GM12878 (cell line): ENCODE results near the gene APOL4. TPM values are rescaled to one million over a fixed set of nuclear protein-coding genes. Genes with fewer than 3 reads are reported as not detected.

Experiments used
- ATAC-seq: fragments of 200-7000 bp; cut with Tn5 transposase; 3 replicates; pipeline ENCODE4 v1.9.1; 2020; ENCODE audit warnings: mild to moderate bottlenecking, moderate library complexity
- BruUV-seq: library from RNA; stranded (reverse); fragments of 400-500 nt; replicated peaks from 2 replicates; lab custom pipeline; 2021; lab: Mats Ljungman, UMichigan
- CTCF ChIA-PET: fragments of 300-600 bp; sonication (Branson Sonifier 250); formaldehyde crosslinking; extraction: SDS; loops from one replicate; lab custom pipeline; 2021; ENCODE audit warnings: inconsistent platforms; lab: Yijun Ruan, JAX
- POLR2A ChIA-PET: fragments of 350-600 bp; formaldehyde crosslinking; extraction: SDS; loops from one replicate; lab custom pipeline; 2021; ENCODE audit warnings: inconsistent platforms; lab: Charles Lee
- RAD21 ChIA-PET: fragments of 300-600 bp; sonication (Branson Sonifier 250); formaldehyde crosslinking; loops from one replicate; lab custom pipeline; 2023; ENCODE audit warnings: antibody characterized with exemption; ENCODE audit not compliant: unreplicated experiment; lab: Charles Lee
- SMC1A ChIA-PET: fragments of 300-600 bp; sonication (Branson Sonifier 250); formaldehyde crosslinking; loops from one replicate; lab custom pipeline; 2023; ENCODE audit not compliant: unreplicated experiment, uncharacterized antibody; lab: Charles Lee
- DNase-seq: peaks from one replicate; pipeline ENCODE4 v3.0.0-alpha.2; 2011; ENCODE audit warnings: low read depth, low spot score
- FAIRE-seq: peaks from 3 replicates; lab custom pipeline; 2011; peaks lifted over from hg19 to GRCh38; lab: Jason Lieb, UNC
- H2AFZ ChIP-seq: 2 replicates; pipeline ENCODE4 v1.6.0; 2011; ENCODE audit warnings: low read depth, low read length, control low read depth; ENCODE audit not compliant: control insufficient read depth
- H3K27ac ChIP-seq: 2 replicates; pipeline ENCODE4 v1.5.1; 2011; ENCODE audit warnings: control low read depth; ENCODE audit not compliant: control insufficient read depth, insufficient read depth
- H3K27me3 ChIP-seq, 2 experiments: replicated peaks in 1 of 2; 2 replicates each; pipeline versions ENCODE4 v1.6.0 to v1.6.1; 2011; ENCODE audit warnings: low read length in 1 of 2; ENCODE audit not compliant: control insufficient read depth in 2 of 2, insufficient read depth in 2 of 2
- H3K36me3 ChIP-seq, 2 experiments: 2 replicates each; pipeline ENCODE4 v1.5.1; 2011; ENCODE audit warnings: low read length in 1 of 2; ENCODE audit not compliant: control insufficient read depth in 2 of 2, insufficient read depth in 2 of 2
- H3K4me1 ChIP-seq: 2 replicates; pipeline ENCODE4 v1.6.1; 2011; ENCODE audit warnings: mild to moderate bottlenecking, low read length, moderate library complexity, mixed read lengths; ENCODE audit not compliant: control insufficient read depth, insufficient read depth
- H3K4me2 ChIP-seq: 2 replicates; pipeline ENCODE4 v1.6.0; 2011; ENCODE audit warnings: control low read depth; ENCODE audit not compliant: control insufficient read depth, insufficient read depth
- H3K4me3 ChIP-seq: fragments of 200-600 bp; sonication (generic); 2 replicates; pipeline ENCODE4 v1.5.1; 2016
- H3K79me2 ChIP-seq: 2 replicates; pipeline ENCODE4 v1.6.0; 2011; ENCODE audit warnings: low read length; ENCODE audit not compliant: control insufficient read depth, insufficient read depth
- H3K9ac ChIP-seq: 2 replicates; pipeline ENCODE4 v1.8.0; 2011; ENCODE audit warnings: low read length, control low read depth, mixed read lengths; ENCODE audit not compliant: control insufficient read depth, insufficient read depth
- H3K9me3 ChIP-seq: replicated peaks from 3 replicates; pipeline ENCODE4 v1.5.1; 2011; ENCODE audit warnings: mild to moderate bottlenecking, low read length; ENCODE audit not compliant: control insufficient read depth, insufficient read depth
- H4K20me1 ChIP-seq: 2 replicates; pipeline ENCODE4 v1.6.0; 2011; ENCODE audit not compliant: control insufficient read depth, insufficient read depth
- CREM ChIP-seq: IDR thresholded peaks from 2 replicates; pipeline ENCODE4 v1.6.1; 2014; ENCODE audit warnings: antibody characterized with exemption, low read depth
- FOXK2 ChIP-seq: fragments of 450-650 bp; IDR thresholded peaks from 2 replicates; pipeline ENCODE4 v1.6.1; 2017; ENCODE audit warnings: mild to moderate bottlenecking, moderate library complexity
- MTA3 ChIP-seq: IDR thresholded peaks from 2 replicates; pipeline ENCODE4 v1.6.1; 2012; ENCODE audit warnings: low read length, inconsistent platforms, borderline replicate concordance
- NFYB ChIP-seq: IDR thresholded peaks from 2 replicates; pipeline ENCODE4 v1.6.1; 2011; ENCODE audit warnings: low read depth, mild to moderate bottlenecking, low read length, improper control_type of control experiment, moderate library complexity; ENCODE audit not compliant: insufficient read depth
- PAX5 ChIP-seq: IDR thresholded peaks from 2 replicates; pipeline ENCODE4 v1.6.1; 2011; ENCODE audit warnings: low read depth, low read length, borderline replicate concordance
- POLR2AphosphoS2 ChIP-seq: IDR thresholded peaks from 2 replicates; pipeline ENCODE4 v1.6.1; 2011; ENCODE audit warnings: low read depth, mild to moderate bottlenecking, low read length, improper control_type of control experiment, moderate library complexity
- RAD51 ChIP-seq: fragments of 450-650 bp; IDR thresholded peaks from 2 replicates; pipeline ENCODE4 v1.6.1; 2016; ENCODE audit warnings: moderate library complexity, mild to moderate bottlenecking, inconsistent platforms
- WGBS: methylation state at CpG from one replicate; pipeline ENCODE4 v1.1.6; 2016; ENCODE audit warnings: low lambda C conversion rate; ENCODE audit not compliant: insufficient replicate concordance, insufficient coverage; ENCODE audit errors: missing lambda C conversion rate; 5-methylcytosine and 5-hydroxymethylcytosine counted together
- in situ Hi-C: fragments of 300-500 bp; cut with MboI; formaldehyde crosslinking; loops from 9 replicates; pipeline ENCODE4 v1.14.3; 2018; ENCODE audit warnings: mixed read lengths
- intact Hi-C: fragments of 100-400 bp; cut with micrococcal nuclease; formaldehyde crosslinking; loops from one replicate; pipeline ENCODE4 v1.14.2; 2022; ENCODE audit not compliant: unreplicated experiment
- polyA plus RNA-seq, 11 experiments: library from polyadenylated mRNA; depleted of rRNA in 4 of 11; unstranded in 6 of 11; stranded (reverse) in 5 of 11; fragments of >200 nt; fragmentation: Nextera tagmentation in 4 of 11; fragmentation: Illumina TruSeq in 1 of 11; extraction: Ambion mirVana in 4 of 11; extraction: Trizol in 1 of 11; gene quantifications; 1 replicate in 1 of 11; 2 replicates in 10 of 11; pipeline versions ENCODE4 v1.2.1 to v1.2.3, GENCODE V29; 2011 to 2016; ENCODE audit warnings: inconsistent platforms in 2 of 11, missing spikeins in 2 of 11, low read depth in 1 of 11
- total RNA-seq, 4 experiments: library from RNA; depleted of rRNA in 3 of 4; stranded (reverse); fragments of >200 nt in 3 of 4; fragmentation: Illumina TruSeq in 1 of 4; extraction: Trizol in 1 of 4; gene quantifications; 2 replicates each; pipeline versions ENCODE4 v1.2.1 to v1.2.3, GENCODE V29; 2013 to 2021
- TF ChIP-seq, protein P1 (sequence below): fragments of 450-650 bp; IDR thresholded peaks from 2 replicates; pipeline ENCODE4 v1.6.1; 2018; ENCODE audit warnings: borderline replicate concordance, mild to moderate bottlenecking; ENCODE audit not compliant: partially characterized antibody
- TF ChIP-seq, protein P2 (sequence below): fragments of 450-650 bp; IDR thresholded peaks from 2 replicates; pipeline ENCODE4 v1.6.1; 2017; ENCODE audit warnings: mild to moderate bottlenecking, moderate library complexity
- TF ChIP-seq, protein P3 (sequence below): fragments of 450-650 bp; formaldehyde crosslinking; IDR thresholded peaks from 2 replicates; pipeline ENCODE4 v1.4.0; 2022; ENCODE audit warnings: mild to moderate bottlenecking, moderate library complexity
- TF ChIP-seq, protein P4 (sequence below): fragments of 150-350 bp; IDR thresholded peaks from 2 replicates; pipeline ENCODE4 v1.6.1; 2014; ENCODE audit warnings: mild to moderate bottlenecking, low read depth, low read length

APOL4 gene
- total and polyA plus RNA-seq, 10 of the 15 experiments (the other 5 are each of a cell fraction or from before 2014, with no cell fraction given) = 0.03 to 0.24 (median 0.19) TPM; not detected in 7

DNA sequence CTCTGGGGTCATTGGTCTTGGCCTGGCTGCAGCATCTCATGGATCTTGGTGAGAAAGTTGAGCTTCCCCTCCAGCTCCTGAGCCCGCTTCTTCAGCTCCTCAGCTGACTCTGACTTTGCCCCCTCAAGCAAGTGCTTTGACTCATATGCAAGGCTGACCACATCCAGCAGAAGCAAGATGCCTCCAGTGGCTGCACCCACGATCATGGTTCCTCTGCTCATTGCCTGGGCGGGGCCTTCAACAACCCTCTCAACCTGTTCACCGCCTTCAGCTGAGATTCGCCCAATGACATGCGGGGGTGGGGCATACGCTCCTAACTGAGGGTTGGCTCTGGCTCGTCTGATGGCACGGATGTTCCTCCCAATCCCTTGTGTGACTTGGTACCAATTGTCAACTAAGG lies 25.8 kb upstream of the APOL4 start:
- H3K4me3 ChIP-seq = no peak overlapping the region
- SMC1A ChIA-PET = interaction anchor here (0.8 to 2.6 kb wide), 4 partner anchors 9 to 31 kb away, joined by 3 to 12 read pairs (median 4); partner anchors contain the start of gene APOL2
- no peaks in the 10 kb centered on the region for H3K27me3 ChIP-seq
- ATAC-seq = no peak
- intact Hi-C loops (no loop called here), in situ Hi-C loops (no loop called here)
- H2AFZ ChIP-seq = no peak overlapping the region
- RAD21 ChIA-PET = interaction anchor here (1.4 kb wide), 1 partner anchor 51 kb away, joined by 3 read pairs; no protein-coding TSS in a partner anchor
- H3K36me3 ChIP-seq = peaks cover 5 to 17% of the 10 kb centered on the region in 2 experiments
- no peak for DNase-seq
- no peaks in the 10 kb centered on the region for H3K4me1 ChIP-seq
- no peaks in the 10 kb centered on the region for H3K79me2 ChIP-seq
- H3K4me2 ChIP-seq = no peak overlapping the region
- 82% methylated on average over 9 of the region's 9 CpGs for WGBS
- BruUV-seq = TSS peak; percentile 78
- no peak overlapping the region for H3K27ac ChIP-seq
- POLR2A ChIA-PET = interaction anchor here (0.7 to 0.8 kb wide), 2 partner anchors 10 to 468 kb away, joined by 3 read pairs; no protein-coding TSS in a partner anchor
- no peak overlapping the region for H3K9ac ChIP-seq
- H3K9me3 ChIP-seq = no peaks in the 10 kb centered on the region
- no peaks in the 10 kb centered on the region for H4K20me1 ChIP-seq
- CTCF ChIA-PET = interaction anchor here (1.2 to 2.6 kb wide), 3 partner anchors 10 to 32 kb away, joined by 3 to 6 read pairs (median 6); partner anchors contain the start of gene APOL2
- FAIRE-seq = no peak
- no peak for TF ChIP-seq PAX5
- TF ChIP-seq FOXK2 = no peak
- TF ChIP-seq MTA3 = no peak
- no peak for TF ChIP-seq RAD51
- TF ChIP-seq NFYB = no peak
- TF ChIP-seq, protein P1, sequence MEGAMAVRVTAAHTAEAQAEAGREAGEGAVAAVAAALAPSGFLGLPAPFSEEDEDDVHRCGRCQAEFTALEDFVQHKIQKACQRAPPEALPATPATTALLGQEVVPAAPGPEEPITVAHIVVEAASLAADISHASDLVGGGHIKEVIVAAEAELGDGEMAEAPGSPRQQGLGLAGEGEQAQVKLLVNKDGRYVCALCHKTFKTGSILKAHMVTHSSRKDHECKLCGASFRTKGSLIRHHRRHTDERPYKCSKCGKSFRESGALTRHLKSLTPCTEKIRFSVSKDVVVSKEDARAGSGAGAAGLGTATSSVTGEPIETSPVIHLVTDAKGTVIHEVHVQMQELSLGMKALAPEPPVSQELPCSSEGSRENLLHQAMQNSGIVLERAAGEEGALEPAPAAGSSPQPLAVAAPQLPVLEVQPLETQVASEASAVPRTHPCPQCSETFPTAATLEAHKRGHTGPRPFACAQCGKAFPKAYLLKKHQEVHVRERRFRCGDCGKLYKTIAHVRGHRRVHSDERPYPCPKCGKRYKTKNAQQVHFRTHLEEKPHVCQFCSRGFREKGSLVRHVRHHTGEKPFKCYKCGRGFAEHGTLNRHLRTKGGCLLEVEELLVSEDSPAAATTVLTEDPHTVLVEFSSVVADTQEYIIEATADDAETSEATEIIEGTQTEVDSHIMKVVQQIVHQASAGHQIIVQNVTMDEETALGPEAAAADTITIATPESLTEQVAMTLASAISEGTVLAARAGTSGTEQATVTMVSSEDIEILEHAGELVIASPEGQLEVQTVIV = no peak
- no peak for TF ChIP-seq CREM
- TF ChIP-seq, protein P2, sequence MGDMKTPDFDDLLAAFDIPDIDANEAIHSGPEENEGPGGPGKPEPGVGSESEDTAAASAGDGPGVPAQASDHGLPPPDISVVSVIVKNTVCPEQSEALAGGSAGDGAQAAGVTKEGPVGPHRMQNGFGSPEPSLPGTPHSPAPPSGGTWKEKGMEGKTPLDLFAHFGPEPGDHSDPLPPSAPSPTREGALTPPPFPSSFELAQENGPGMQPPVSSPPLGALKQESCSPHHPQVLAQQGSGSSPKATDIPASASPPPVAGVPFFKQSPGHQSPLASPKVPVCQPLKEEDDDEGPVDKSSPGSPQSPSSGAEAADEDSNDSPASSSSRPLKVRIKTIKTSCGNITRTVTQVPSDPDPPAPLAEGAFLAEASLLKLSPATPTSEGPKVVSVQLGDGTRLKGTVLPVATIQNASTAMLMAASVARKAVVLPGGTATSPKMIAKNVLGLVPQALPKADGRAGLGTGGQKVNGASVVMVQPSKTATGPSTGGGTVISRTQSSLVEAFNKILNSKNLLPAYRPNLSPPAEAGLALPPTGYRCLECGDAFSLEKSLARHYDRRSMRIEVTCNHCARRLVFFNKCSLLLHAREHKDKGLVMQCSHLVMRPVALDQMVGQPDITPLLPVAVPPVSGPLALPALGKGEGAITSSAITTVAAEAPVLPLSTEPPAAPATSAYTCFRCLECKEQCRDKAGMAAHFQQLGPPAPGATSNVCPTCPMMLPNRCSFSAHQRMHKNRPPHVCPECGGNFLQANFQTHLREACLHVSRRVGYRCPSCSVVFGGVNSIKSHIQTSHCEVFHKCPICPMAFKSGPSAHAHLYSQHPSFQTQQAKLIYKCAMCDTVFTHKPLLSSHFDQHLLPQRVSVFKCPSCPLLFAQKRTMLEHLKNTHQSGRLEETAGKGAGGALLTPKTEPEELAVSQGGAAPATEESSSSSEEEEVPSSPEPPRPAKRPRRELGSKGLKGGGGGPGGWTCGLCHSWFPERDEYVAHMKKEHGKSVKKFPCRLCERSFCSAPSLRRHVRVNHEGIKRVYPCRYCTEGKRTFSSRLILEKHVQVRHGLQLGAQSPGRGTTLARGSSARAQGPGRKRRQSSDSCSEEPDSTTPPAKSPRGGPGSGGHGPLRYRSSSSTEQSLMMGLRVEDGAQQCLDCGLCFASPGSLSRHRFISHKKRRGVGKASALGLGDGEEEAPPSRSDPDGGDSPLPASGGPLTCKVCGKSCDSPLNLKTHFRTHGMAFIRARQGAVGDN = no peak
- TF ChIP-seq, protein P3, sequence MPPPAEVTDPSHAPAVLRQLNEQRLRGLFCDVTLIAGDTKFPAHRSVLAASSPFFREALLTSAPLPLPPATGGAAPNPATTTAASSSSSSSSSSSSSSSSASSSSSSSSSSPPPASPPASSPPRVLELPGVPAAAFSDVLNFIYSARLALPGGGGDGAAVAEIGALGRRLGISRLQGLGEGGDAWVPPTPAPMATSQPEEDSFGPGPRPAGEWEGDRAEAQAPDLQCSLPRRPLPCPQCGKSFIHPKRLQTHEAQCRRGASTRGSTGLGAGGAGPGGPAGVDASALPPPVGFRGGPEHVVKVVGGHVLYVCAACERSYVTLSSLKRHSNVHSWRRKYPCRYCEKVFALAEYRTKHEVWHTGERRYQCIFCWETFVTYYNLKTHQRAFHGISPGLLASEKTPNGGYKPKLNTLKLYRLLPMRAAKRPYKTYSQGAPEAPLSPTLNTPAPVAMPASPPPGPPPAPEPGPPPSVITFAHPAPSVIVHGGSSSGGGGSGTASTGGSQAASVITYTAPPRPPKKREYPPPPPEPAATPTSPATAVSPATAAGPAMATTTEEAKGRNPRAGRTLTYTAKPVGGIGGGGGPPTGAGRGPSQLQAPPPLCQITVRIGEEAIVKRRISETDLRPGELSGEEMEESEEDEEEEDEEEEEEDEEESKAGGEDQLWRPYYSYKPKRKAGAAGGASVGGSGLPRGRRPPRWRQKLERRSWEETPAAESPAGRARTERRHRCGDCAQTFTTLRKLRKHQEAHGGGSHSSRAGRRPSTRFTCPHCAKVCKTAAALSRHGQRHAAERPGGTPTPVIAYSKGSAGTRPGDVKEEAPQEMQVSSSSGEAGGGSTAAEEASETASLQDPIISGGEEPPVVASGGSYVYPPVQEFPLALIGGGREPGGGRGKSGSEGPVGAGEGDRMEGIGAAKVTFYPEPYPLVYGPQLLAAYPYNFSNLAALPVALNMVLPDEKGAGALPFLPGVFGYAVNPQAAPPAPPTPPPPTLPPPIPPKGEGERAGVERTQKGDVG = no peak
- no peak for TF ChIP-seq POLR2AphosphoS2
- TF ChIP-seq, protein P4, sequence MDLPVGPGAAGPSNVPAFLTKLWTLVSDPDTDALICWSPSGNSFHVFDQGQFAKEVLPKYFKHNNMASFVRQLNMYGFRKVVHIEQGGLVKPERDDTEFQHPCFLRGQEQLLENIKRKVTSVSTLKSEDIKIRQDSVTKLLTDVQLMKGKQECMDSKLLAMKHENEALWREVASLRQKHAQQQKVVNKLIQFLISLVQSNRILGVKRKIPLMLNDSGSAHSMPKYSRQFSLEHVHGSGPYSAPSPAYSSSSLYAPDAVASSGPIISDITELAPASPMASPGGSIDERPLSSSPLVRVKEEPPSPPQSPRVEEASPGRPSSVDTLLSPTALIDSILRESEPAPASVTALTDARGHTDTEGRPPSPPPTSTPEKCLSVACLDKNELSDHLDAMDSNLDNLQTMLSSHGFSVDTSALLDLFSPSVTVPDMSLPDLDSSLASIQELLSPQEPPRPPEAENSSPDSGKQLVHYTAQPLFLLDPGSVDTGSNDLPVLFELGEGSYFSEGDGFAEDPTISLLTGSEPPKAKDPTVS = no peak
